ENCODE results near the gene OR1A2.
"Not testable (repeated sequence)": the region's sequence is repeated elsewhere in the genome, so short reads cannot be mapped to it uniquely, and the experiment has no call there.

OR1A2 gene

GRCh38 chr17:3213001-3213400, 15.7 kb downstream of the OR1A2 start:
- no peak overlapping the region for H3K27ac Mint-ChIP-seq
- no peaks in the 10 kb centered on the region for H3K36me3 Mint-ChIP-seq (ENCODE audit: low read depth)
- H3K4me1 Mint-ChIP-seq = no peaks in the 10 kb centered on the region
- no peak for TF ChIP-seq CTCF (IDR thresholded peaks at IDR 0.05)
- H3K4me3 Mint-ChIP-seq = no peak overlapping the region
- H3K27me3 Mint-ChIP-seq (ENCODE audit: low read depth, poor library complexity) = peaks cover 6% of the 10 kb centered on the region
- DNase-seq = no peak
- H3K9me3 Mint-ChIP-seq = peaks cover 82% of the 10 kb centered on the region

GRCh38 chr17:3213587-3213986, 16.3 kb downstream of the OR1A2 start:
- peaks cover 82% of the 10 kb centered on the region for H3K9me3 Mint-ChIP-seq
- DNase-seq = no peak
- TF ChIP-seq CTCF (IDR thresholded peaks at IDR 0.05) = no peak

GRCh38 chr17:3219978-3220377, 22.7 kb downstream of the OR1A2 start:
- H3K4me3 Mint-ChIP-seq; H3K27me3 Mint-ChIP-seq (ENCODE audit: low read depth, poor library complexity); H3K4me1 Mint-ChIP-seq; H3K27ac Mint-ChIP-seq; H3K36me3 Mint-ChIP-seq (ENCODE audit: low read depth); DNase-seq: not testable (repeated sequence)
- peaks cover 66% of the 10 kb centered on the region for H3K9me3 Mint-ChIP-seq

More at GRCh38 chr17:3213587-3213986, 16.3 kb downstream of the OR1A2 start:
- H3K27ac Mint-ChIP-seq = no peak overlapping the region
- H3K36me3 Mint-ChIP-seq (ENCODE audit: low read depth) = no peaks in the 10 kb centered on the region
- no peaks in the 10 kb centered on the region for H3K4me1 Mint-ChIP-seq
- H3K4me3 Mint-ChIP-seq = no peak overlapping the region
- H3K27me3 Mint-ChIP-seq (ENCODE audit: low read depth, poor library complexity) = peaks cover 6% of the 10 kb centered on the region

- peaks cover 2% of the 10 kb centered on the region for H3K27me3 Mint-ChIP-seq (ENCODE audit: low read depth, poor library complexity)
Observed at GRCh38 chr17:3221850-3222249, 24.5 kb downstream of the OR1A2 start.

GRCh38 chr17:3222505-3222904, 25.2 kb downstream of the OR1A2 start:
- Mint-ChIP-seq H3K36me3 (ENCODE audit: low read depth) (no peaks in the 10 kb centered on the region), H3K27ac (no peak overlapping the region), H3K9me3 (peaks cover 64% of the 10 kb centered on the region), H3K4me1 (no peaks in the 10 kb centered on the region), H3K27me3 (ENCODE audit: low read depth, poor library complexity) (peaks cover 2% of the 10 kb centered on the region), H3K4me3 (no peak overlapping the region)
- no peak for DNase-seq
- TF ChIP-seq CTCF (IDR thresholded peaks at IDR 0.05) = no peak

More at GRCh38 chr17:3221850-3222249, 24.5 kb downstream of the OR1A2 start:
- H3K36me3 Mint-ChIP-seq (ENCODE audit: low read depth) = no peaks in the 10 kb centered on the region
- no peak for TF ChIP-seq CTCF (IDR thresholded peaks at IDR 0.05)
- H3K27ac Mint-ChIP-seq = no peak overlapping the region
- DNase-seq = no peak
- no peak overlapping the region for H3K4me3 Mint-ChIP-seq
- H3K9me3 Mint-ChIP-seq = peaks cover 66% of the 10 kb centered on the region
- H3K4me1 Mint-ChIP-seq = no peaks in the 10 kb centered on the region

- H3K4me3 Mint-ChIP-seq; H3K27me3 Mint-ChIP-seq (ENCODE audit: low read depth, poor library complexity); H3K27ac Mint-ChIP-seq; DNase-seq; H3K36me3 Mint-ChIP-seq (ENCODE audit: low read depth); H3K4me1 Mint-ChIP-seq: not testable (repeated sequence)
- peaks cover 46% of the 10 kb centered on the region for H3K9me3 Mint-ChIP-seq
Observed at GRCh38 chr17:3224721-3225352, 27.5 kb downstream of the OR1A2 start.

GRCh38 chr17:3232300-3232699, 35.0 kb downstream of the OR1A2 start:
- not testable (repeated sequence) for H3K27me3 Mint-ChIP-seq (ENCODE audit: low read depth, poor library complexity); H3K27ac Mint-ChIP-seq; H3K4me1 Mint-ChIP-seq; DNase-seq; H3K9me3 Mint-ChIP-seq; H3K4me3 Mint-ChIP-seq; H3K36me3 Mint-ChIP-seq (ENCODE audit: low read depth)

GRCh38 chr17:3238685-3239084, 41.4 kb downstream of the OR1A2 start:
- H3K4me3 Mint-ChIP-seq; H3K36me3 Mint-ChIP-seq (ENCODE audit: low read depth); H3K9me3 Mint-ChIP-seq; H3K27me3 Mint-ChIP-seq (ENCODE audit: low read depth, poor library complexity); H3K27ac Mint-ChIP-seq; DNase-seq; H3K4me1 Mint-ChIP-seq: not testable (repeated sequence)

- not testable (repeated sequence) for H3K27me3 Mint-ChIP-seq (ENCODE audit: low read depth, poor library complexity); H3K9me3 Mint-ChIP-seq; H3K4me3 Mint-ChIP-seq; DNase-seq; H3K36me3 Mint-ChIP-seq (ENCODE audit: low read depth); H3K27ac Mint-ChIP-seq; H3K4me1 Mint-ChIP-seq
Observed at GRCh38 chr17:3241044-3241443, 43.7 kb downstream of the OR1A2 start.

- not testable (repeated sequence) for H3K9me3 Mint-ChIP-seq; H3K4me1 Mint-ChIP-seq; H3K27ac Mint-ChIP-seq; DNase-seq; H3K4me3 Mint-ChIP-seq; H3K27me3 Mint-ChIP-seq (ENCODE audit: low read depth, poor library complexity); H3K36me3 Mint-ChIP-seq (ENCODE audit: low read depth)
Observed at GRCh38 chr17:3244841-3245240, 47.5 kb downstream of the OR1A2 start.

Data from nephron progenitor cell (in vitro differentiated cells).